ENCODE results near the gene ZC3H7A. TPM values are rescaled to one million over a fixed set of nuclear protein-coding genes. Genes with fewer than 3 reads are reported as not detected.

Gene ZC3H7A
- total and polyA plus RNA-seq, 2 donors (not counting 1 experiment from before 2014, with no cell fraction given) = 48.9 to 52.8 TPM

GRCh38 chr16:11727796-11728543, 69.1 kb downstream of the ZC3H7A start:
- Histone ChIP-seq H2AFZ (ENCODE audit: low read length) (no peak overlapping the region), H3K27ac (ENCODE audit: insufficient read depth, low read length) (no peak overlapping the region), H3K36me3 (ENCODE audit: control insufficient read depth, insufficient read depth, low read length) (peaks cover 2% of the 10 kb centered on the region), H3K9me3 (ENCODE audit: control insufficient read depth, insufficient read depth, low read depth, low read length) (no peaks in the 10 kb centered on the region), H3K4me3 (replicated peaks in 1 of 4; ENCODE audit: control extremely low read depth in 1 of 4, insufficient read depth in 1 of 4, low read depth in 3 of 4, low read length in 4 of 4) (no peak overlapping the region), H3K27me3 (ENCODE audit: control insufficient read depth, insufficient read depth, low read length) (no peaks in the 10 kb centered on the region), H3K9ac (ENCODE audit: insufficient read depth, low read length) (no peak overlapping the region), H3K79me2 (ENCODE audit: control insufficient read depth, insufficient read depth, low read length) (no peaks in the 10 kb centered on the region), H3K4me2 (ENCODE audit: extremely low read depth, insufficient read depth, low read length) (no peak overlapping the region), H4K20me1 (ENCODE audit: control insufficient read depth, extremely low read depth, insufficient read depth, low read length) (no peaks in the 10 kb centered on the region), H3K4me1 (ENCODE audit: control insufficient read depth, extremely low read depth, insufficient read depth, low read length) (no peaks in the 10 kb centered on the region)
- no peak for DNase-seq (ENCODE audit: low read depth in 2 of 2)
- TF ChIP-seq EZH2 (IDR thresholded peaks at IDR 0.05; ENCODE audit: low read length, missing control alignments) (no peak), CTCF (conservative IDR thresholded peaks at IDR 0.05 in 1 of 2, IDR thresholded peaks at IDR 0.05 in 1 of 2; ENCODE audit: low read depth in 1 of 2, low read length in 2 of 2) (no peak)

GRCh38 chr16:11726008-11726407, 71.0 kb downstream of the ZC3H7A start:
- H3K9me3 ChIP-seq (ENCODE audit: control insufficient read depth, insufficient read depth, low read depth, low read length) = no peaks in the 10 kb centered on the region
- TF ChIP-seq CTCF (conservative IDR thresholded peaks at IDR 0.05 in 1 of 2, IDR thresholded peaks at IDR 0.05 in 1 of 2; ENCODE audit: low read depth in 1 of 2, low read length in 2 of 2) (no peak), EZH2 (IDR thresholded peaks at IDR 0.05; ENCODE audit: low read length, missing control alignments) (no peak)
- H2AFZ ChIP-seq (ENCODE audit: low read length) = no peak overlapping the region
- no peaks in the 10 kb centered on the region for H3K79me2 ChIP-seq (ENCODE audit: control insufficient read depth, insufficient read depth, low read length)
- no peak overlapping the region for H3K4me2 ChIP-seq (ENCODE audit: extremely low read depth, insufficient read depth, low read length)
- no peaks in the 10 kb centered on the region for H4K20me1 ChIP-seq (ENCODE audit: control insufficient read depth, extremely low read depth, insufficient read depth, low read length)
- no peaks in the 10 kb centered on the region for H3K4me1 ChIP-seq (ENCODE audit: control insufficient read depth, extremely low read depth, insufficient read depth, low read length)
- H3K27ac ChIP-seq (ENCODE audit: insufficient read depth, low read length) = no peak overlapping the region
- no peaks in the 10 kb centered on the region for H3K27me3 ChIP-seq (ENCODE audit: control insufficient read depth, insufficient read depth, low read length)
- H3K4me3 ChIP-seq (replicated peaks in 1 of 4; ENCODE audit: control extremely low read depth in 1 of 4, insufficient read depth in 1 of 4, low read depth in 3 of 4, low read length in 4 of 4) = no peak overlapping the region
- H3K9ac ChIP-seq (ENCODE audit: insufficient read depth, low read length) = no peak overlapping the region
- no peak for DNase-seq (ENCODE audit: low read depth in 2 of 2)
- peaks cover 3% of the 10 kb centered on the region for H3K36me3 ChIP-seq (ENCODE audit: control insufficient read depth, insufficient read depth, low read length)

GRCh38 chr16:11725457-11725856, 71.6 kb downstream of the ZC3H7A start:
- Histone ChIP-seq H3K9ac (ENCODE audit: insufficient read depth, low read length) (no peak overlapping the region), H3K9me3 (ENCODE audit: control insufficient read depth, insufficient read depth, low read depth, low read length) (no peaks in the 10 kb centered on the region), H3K4me3 (replicated peaks in 1 of 4; ENCODE audit: control extremely low read depth in 1 of 4, insufficient read depth in 1 of 4, low read depth in 3 of 4, low read length in 4 of 4) (no peak overlapping the region), H3K27me3 (ENCODE audit: control insufficient read depth, insufficient read depth, low read length) (no peaks in the 10 kb centered on the region), H3K36me3 (ENCODE audit: control insufficient read depth, insufficient read depth, low read length) (peaks cover 4% of the 10 kb centered on the region), H4K20me1 (ENCODE audit: control insufficient read depth, extremely low read depth, insufficient read depth, low read length) (no peaks in the 10 kb centered on the region), H3K27ac (ENCODE audit: insufficient read depth, low read length) (no peak overlapping the region), H3K4me1 (ENCODE audit: control insufficient read depth, extremely low read depth, insufficient read depth, low read length) (no peaks in the 10 kb centered on the region), H3K79me2 (ENCODE audit: control insufficient read depth, insufficient read depth, low read length) (no peaks in the 10 kb centered on the region), H2AFZ (ENCODE audit: low read length) (no peak overlapping the region), H3K4me2 (ENCODE audit: extremely low read depth, insufficient read depth, low read length) (no peak overlapping the region)
- DNase-seq (ENCODE audit: low read depth in 2 of 2) = peak in 1 of 2 donors; percentile 44
- no peak for TF ChIP-seq EZH2 (IDR thresholded peaks at IDR 0.05; ENCODE audit: low read length, missing control alignments)
- no peak for TF ChIP-seq CTCF (conservative IDR thresholded peaks at IDR 0.05 in 1 of 2, IDR thresholded peaks at IDR 0.05 in 1 of 2; ENCODE audit: low read depth in 1 of 2, low read length in 2 of 2)
